Neural cell (in vitro differentiated cells): ENCODE data around the gene FNDC3B.

ENCODE experiments used
- CTCF ChIP-seq: fragments of 450-650 bp; IDR thresholded peaks from 2 replicates; pipeline ENCODE4 v1.5.1; 2014; ENCODE audit warnings: antibody characterized with exemption, mild to moderate bottlenecking, moderate library complexity; ENCODE audit not compliant: poor library complexity, severe bottlenecking
- EP300 ChIP-seq: fragments of 450-650 bp; conservative IDR thresholded peaks from 2 replicates; pipeline ENCODE4 v1.6.1; 2014; ENCODE audit warnings: antibody characterized with exemption, mild to moderate bottlenecking, moderate library complexity; ENCODE audit not compliant: poor library complexity, severe bottlenecking
- EZH2 ChIP-seq: fragments of 200-600, 300-800 bp; shearing (Covaris generic), sonication (generic); IDR thresholded peaks from 2 replicates; pipeline ENCODE4 v1.6.1; 2014; ENCODE audit warnings: antibody characterized with exemption, low read length, borderline replicate concordance, mild to moderate bottlenecking; ENCODE audit not compliant: insufficient read depth, poor library complexity, severe bottlenecking
- MXI1 ChIP-seq: fragments of 450-650 bp; conservative IDR thresholded peaks from 2 replicates; pipeline ENCODE4 v1.6.1; 2014; ENCODE audit warnings: antibody characterized with exemption, mild to moderate bottlenecking; ENCODE audit not compliant: poor library complexity, severe bottlenecking
- POLR2AphosphoS5 ChIP-seq: IDR thresholded peaks from 2 replicates; pipeline ENCODE4 v1.6.1; 2012
- RAD21 ChIP-seq: fragments of 450-650 bp; conservative IDR thresholded peaks from 2 replicates; pipeline ENCODE4 v1.6.1; 2014; ENCODE audit warnings: antibody characterized with exemption, mild to moderate bottlenecking, moderate library complexity
- REST ChIP-seq: IDR thresholded peaks from 2 replicates; pipeline ENCODE4 v1.6.1; 2012; ENCODE audit warnings: borderline replicate concordance
- SMC3 ChIP-seq: fragments of 450-650 bp; conservative IDR thresholded peaks from 2 replicates; pipeline ENCODE4 v1.6.1; 2014; ENCODE audit warnings: antibody characterized with exemption, mild to moderate bottlenecking, moderate library complexity; ENCODE audit not compliant: poor library complexity
- TAF1 ChIP-seq: IDR thresholded peaks from 2 replicates; pipeline ENCODE4 v1.6.1; 2012; ENCODE audit warnings: low read depth

- TF ChIP-seq POLR2AphosphoS5 = no peak
- no peak for TF ChIP-seq CTCF
- TF ChIP-seq REST = no peak
- no peak for TF ChIP-seq RAD21
- no peak for TF ChIP-seq SMC3
- no peak for TF ChIP-seq EZH2
- TF ChIP-seq TAF1 = no peak
- TF ChIP-seq EP300 = no peak
- TF ChIP-seq MXI1 = no peak
These were observed 236.2 kb downstream of the FNDC3B start for GRCh38 chr3:172275586-172275985.
